Middle frontal gyrus (tissue), 1 donor: ENCODE data around the gene TMC5.
"Not testable (repeated sequence)": the region's sequence is repeated elsewhere in the genome, so short reads cannot be mapped to it uniquely, and the experiment has no call there.

Source experiments
- DNase-seq: peaks from one replicate; pipeline ENCODE4 v3.0.0-alpha.2; 2015; ENCODE audit warnings: low spot score; ENCODE audit errors: extremely low spot score

Gene TMC5, protein sequence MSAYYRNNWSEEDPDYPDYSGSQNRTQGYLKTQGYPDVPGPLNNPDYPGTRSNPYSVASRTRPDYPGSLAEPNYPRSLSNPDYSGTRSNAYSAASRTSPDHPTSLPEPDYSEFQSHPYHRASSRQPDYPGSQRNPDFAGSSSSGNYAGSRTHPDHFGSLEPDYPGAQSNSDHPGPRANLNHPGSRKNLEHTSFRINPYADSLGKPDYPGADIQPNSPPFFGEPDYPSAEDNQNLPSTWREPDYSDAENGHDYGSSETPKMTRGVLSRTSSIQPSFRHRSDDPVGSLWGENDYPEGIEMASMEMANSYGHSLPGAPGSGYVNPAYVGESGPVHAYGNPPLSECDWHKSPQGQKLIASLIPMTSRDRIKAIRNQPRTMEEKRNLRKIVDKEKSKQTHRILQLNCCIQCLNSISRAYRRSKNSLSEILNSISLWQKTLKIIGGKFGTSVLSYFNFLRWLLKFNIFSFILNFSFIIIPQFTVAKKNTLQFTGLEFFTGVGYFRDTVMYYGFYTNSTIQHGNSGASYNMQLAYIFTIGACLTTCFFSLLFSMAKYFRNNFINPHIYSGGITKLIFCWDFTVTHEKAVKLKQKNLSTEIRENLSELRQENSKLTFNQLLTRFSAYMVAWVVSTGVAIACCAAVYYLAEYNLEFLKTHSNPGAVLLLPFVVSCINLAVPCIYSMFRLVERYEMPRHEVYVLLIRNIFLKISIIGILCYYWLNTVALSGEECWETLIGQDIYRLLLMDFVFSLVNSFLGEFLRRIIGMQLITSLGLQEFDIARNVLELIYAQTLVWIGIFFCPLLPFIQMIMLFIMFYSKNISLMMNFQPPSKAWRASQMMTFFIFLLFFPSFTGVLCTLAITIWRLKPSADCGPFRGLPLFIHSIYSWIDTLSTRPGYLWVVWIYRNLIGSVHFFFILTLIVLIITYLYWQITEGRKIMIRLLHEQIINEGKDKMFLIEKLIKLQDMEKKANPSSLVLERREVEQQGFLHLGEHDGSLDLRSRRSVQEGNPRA

DNA sequence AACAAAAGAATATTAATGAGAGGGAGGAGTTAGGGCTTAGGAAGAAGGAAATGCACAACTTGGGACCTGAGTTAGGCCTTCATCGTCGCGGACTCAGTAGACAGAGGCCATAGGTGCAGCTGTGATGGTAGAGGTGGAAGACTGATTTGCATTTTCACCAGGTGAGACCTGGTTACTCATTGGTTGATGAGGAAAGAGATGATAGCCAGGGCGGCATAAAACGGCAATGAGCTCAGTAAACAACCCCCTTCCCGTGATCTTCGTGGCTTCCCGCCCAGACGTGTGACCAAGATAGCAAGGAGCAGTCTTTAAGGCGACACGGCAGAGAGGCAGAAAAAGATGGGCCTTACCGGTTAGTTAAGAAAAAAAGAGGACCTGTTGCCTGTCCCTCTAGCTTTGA, at the start of gene TMC5:
TSS of gene TMC5 (plus strand) at position 244 of the 400 bp plus-strand sequence. CDS start 22,156 bp downstream, outside the sequence.
- no peak for DNase-seq

DNA sequence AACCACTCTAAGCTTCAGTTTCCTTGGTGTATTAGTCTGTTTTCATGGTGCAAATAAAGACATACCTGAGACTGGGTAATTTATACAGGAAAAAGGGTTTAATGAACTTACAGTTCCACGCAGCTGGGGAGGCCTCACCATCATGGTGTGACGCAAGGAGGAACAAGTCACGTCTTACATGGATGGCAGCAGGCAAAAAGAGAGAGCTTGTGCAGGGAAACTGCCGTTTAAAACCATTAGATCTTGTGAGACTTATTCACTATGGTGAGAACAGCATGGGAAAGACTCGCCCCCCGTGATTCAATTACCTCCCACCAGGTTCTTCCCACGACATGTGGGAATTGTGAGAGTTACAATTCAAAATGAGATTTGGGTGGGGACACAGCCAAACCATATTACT, 45.1 kb upstream of the TMC5 start:
- DNase-seq, result not testable (repeated sequence)

DNA sequence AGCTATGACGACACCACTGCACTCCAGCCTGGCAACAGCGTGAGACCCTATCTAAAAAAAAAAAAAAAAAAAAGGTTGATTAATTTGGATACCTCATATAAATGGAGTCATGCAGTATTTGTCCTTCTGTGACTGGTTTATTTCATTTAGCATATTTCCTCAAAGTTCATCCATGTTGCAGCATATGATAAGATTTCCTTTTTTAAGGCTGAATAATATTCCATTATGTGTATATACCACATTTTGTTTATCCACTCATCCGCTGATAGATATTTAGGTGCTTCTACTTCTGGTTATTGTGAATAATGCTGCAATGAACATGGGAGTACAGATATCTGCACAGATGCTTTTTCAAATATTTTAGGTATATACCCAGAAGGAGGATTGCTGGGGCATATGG, 43.3 kb upstream of the TMC5 start:
- no peak for DNase-seq

DNA sequence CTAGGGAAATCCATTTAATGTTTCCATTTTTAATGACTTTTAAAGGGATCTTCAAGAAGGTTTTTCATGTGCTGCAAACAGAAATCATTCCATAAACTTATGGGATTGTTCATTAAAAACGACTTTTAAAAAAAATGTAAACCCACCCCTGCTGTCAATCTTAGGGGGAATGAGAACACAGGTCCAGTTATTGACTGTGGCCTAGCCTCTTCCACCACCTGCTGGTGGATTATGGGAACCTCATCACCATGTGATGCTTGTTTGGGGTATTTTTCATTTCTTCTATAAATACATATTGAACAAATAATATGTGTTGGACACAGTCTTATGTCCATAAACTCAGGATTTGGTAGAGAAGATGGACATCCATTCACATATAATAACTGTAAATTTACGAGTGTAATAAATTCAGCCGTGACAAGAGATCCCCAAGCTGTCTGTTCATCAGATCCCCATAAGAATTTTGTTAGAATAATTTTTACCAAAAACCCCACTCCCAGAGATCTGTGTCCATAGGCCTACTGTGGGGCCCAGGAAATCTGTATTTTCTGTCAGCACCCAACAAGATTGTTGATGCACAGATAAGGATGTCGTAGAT, 42.0 kb upstream of the TMC5 start:
- no peak for DNase-seq

DNA sequence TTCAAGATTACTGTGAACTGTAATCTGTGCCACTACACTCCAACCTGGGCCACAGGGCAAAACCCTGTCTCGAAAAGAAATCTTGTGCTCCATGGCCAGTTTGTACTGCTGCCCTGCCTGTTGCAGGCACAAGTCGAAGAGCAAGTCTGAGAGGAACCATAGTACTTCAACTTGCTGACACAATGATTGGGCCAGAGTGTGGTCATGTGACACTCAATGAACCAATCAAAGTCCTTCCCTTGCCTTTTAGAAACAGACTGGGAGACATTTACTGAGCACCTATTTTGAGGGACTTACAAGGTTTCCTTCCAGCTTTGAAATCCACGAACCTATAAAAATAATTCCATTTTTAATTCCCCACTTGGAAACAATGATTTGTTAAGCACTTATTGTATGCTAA, 39.8 kb upstream of the TMC5 start:
- DNase-seq, result no peak

DNA sequence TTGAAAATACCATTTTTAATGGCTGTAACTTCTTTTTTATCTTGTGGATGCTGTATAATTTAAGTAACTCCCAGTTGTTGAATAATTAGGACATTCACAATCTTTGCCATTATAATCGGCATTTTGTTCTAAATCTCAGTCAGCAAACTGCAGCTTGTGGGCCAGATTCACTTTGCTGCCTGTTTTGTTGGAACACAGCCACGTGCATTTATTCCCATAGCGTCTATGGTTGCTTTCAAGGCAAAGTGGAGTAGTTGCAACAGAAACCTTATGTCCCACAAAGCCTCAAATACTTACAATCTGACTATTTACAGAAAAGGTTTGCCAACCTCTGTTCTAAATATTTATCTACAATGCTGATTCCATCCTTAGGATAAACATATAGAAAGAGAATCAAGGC, 39.2 kb upstream of the TMC5 start:
- DNase-seq, result no peak

DNA sequence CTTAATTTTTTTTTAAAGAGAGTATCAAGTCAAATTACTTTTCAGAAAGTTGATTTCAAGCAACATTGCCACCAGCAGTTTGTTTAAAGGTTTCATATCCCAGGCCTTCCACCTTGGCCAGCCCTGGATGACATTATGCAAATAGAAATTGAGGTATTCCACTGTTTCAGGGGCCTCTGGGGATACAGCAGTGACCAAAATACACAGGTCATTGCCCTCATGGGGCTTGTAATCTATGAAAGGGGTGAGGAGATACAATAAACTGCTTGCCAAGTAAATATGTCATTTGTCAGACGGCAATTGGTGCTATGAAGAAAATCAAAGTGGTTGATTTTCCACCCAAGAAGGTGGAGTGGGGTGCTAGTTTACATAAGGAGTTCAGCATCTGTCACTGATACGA, 37.8 kb upstream of the TMC5 start:
- no peak for DNase-seq

DNA sequence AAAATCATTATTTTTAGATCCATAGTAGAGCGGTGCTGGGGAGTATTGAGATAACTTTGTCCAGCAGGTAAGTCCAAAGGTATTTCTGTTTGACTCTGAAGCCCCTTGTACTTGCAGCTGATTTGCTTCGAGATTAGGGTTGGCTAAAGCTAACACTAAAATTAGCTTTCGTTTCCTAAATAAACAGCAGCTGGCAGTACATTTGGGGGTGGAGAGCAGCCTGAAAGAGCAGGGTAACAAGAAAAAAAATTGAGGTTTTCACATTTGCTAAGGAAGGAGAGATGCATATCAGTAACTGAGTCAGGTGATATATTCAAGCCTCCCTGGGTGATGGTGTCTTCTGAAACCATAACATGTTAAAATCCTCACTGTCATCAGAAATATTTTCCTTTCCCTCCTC, 37.4 kb upstream of the TMC5 start:
- DNase-seq, result no peak

DNA sequence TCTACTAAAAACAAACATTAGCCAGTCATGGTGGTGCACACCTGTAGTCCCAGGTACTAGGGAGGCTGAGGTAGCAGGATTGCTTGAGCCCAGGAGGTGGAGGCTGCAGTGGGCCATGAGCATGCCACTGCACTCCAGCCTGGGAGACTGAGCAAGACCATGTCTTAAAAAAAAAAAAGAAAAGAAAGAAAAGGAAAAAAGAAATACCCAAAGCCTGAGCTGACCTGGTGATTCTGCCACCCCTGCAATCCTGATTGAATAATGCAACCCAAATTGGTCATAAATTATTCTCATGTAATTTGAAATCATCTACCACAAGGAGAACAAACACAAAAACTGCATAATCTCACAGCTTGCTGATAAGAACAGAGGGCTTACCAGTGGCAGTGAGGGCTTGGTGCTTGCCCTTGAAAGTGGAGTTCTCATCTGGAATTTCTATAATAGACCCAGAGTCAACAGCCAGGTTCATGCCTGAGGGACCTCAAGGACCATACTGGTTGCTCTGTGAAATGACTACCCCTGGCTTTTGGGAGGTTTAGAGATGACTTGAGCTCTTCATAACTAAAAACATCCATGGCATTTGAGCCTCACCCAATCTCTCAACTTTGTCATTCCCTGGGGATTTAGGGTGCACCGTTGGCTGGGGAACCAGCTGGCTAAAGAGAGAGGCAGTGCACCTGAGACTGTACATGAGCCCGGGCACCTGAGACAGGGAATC, 35.4 kb upstream of the TMC5 start:
- DNase-seq, result no peak

DNA sequence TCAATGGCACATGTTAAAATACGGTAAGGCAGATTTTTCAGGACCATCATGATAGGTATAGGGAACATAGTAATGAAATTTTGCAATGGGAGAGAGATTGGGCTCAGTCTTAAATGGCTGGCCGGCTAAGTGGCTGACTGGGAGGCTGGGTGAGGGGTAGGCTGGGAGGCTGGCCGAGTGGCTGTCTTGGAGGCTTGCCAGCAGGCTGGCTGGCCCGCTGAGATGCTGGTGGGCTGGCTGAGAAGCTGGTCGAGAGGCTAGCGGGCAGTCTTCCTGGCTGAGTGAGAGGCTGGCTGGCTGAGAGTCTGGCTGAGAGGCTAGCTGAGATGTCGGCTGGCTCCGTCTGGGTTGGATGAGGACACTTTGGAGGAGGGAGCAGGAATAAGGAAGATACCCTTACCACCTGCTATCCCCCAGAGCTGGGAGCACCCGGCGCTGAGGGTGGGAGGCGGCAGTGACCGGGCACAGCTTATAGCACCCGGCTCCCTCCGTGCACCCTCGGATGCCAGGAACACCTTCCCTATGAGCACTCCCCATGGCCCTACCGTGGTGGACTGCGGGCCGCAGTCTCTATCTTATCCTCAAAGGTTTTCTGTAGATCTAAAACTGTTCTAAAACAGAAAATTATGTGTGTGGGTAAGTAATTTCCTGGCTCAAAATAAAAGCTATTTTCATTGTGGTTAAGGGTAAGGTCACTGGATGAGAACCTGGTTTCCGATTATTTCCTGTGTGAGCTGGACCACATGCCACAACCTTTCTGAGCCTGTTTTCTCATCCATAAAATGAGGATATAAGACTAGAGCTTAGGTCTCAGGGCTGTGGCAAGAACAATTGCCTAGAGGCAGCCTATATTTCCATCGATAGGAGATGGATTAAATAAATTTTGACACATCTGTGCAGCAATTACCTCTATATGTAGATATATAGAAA, 34.5 kb upstream of the TMC5 start:
- no peak for DNase-seq

DNA sequence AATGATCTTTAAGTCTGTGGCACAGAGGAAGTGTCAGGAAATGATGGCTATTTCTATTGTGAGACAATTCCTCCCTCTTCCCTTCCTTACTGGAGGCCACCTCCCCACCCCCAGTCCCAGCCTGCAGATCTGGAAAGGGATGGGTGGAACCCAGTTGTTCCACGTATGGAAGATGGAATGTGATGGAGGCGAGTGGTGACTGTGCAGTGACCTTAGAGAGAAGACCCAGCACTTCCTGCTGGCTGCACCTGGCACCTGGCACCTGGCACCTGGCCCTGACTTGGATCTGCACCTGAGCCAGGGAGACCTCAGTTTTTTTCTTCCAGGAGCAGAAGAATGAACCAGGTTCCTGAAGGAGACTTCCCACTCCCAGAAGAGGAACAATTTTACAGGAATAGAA, 33.0 kb upstream of the TMC5 start:
- DNase-seq, result no peak

DNA sequence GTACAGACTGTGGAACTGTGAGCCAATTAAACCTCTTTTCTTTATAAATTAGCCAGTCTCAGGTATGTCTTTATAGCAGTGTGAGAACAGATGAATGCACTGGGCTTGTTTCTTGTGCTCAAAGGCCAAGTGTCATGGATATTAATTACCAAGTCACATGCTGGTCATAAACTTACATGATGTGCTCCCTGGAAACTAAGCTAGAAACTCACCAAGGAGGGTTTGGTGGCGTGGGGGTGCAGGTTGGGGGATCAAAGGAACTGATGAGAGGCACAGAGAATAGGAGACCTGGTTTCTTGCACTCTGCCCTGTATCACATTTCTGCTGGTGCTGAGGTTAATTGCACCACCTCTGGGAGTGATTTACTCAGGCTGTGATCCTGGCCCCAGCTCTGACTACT, 31.2 kb upstream of the TMC5 start:
- no peak for DNase-seq

DNA sequence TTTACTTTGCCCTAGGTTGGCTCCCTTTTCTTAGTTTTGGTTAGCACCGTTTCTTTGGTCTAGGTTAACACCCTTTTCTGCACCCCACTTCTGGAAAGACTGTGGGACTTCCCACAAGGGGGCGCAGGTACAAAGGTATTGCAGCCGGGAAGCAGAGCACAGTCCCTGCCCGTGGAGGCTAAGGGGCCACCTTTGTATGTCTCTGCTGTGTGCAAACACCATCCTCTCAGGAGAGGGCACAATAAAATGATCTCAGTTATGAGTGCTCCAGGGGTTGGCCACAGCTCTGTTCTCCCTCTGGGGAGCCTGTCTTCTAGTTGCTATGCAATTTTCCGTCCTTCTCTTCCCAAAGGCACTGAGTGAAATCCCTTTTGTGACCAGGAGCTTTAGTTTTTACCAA, 28.4 kb upstream of the TMC5 start:
- DNase-seq, result no peak

DNA sequence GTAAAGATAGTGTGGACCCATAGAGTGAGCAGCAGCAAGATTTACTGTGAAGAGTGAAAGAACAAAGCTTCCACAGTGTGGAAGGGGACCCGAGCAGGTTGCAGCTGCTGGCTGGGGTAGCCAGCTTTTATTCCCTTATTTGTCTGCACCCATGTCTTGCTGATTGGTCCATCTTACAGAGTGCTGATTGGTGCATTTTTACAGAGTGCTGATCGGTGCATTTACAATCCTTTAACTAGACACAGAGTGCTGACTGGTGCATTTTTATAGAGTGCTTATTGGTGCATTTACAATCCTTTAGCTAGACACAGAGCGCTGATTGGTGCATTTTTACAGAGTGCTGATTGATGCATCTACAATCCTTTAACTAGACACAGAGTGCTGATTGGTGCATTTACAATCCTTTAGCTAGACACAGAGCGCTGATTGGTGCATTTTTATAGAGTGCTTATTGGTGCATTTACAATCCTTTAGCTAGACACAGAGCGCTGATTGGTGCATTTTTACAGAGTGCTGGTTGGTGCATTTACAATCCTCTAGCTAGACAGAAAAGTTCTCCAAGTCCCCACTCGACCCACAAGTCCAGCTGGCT, 26.4 kb upstream of the TMC5 start:
- not testable (repeated sequence) for DNase-seq

DNA sequence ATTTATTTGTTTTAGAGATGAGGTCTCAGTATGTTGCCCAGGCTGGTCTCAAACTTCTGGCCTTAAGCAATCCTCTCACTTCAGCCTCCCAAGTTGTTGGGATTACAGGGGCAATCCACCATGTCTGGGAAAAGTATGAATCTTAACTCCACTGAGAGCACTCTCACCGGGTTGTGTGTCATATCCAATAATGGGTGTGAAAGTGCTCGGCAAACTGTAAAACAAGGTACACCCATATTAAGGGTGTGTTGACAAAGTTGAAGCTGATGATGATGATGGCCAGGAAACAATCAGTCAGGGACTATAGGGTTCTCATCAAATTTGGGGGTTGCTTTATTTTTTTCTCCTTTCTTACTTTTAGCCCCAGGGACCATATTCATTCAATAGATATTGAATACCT, 25.3 kb upstream of the TMC5 start:
- DNase-seq, result no peak

DNA sequence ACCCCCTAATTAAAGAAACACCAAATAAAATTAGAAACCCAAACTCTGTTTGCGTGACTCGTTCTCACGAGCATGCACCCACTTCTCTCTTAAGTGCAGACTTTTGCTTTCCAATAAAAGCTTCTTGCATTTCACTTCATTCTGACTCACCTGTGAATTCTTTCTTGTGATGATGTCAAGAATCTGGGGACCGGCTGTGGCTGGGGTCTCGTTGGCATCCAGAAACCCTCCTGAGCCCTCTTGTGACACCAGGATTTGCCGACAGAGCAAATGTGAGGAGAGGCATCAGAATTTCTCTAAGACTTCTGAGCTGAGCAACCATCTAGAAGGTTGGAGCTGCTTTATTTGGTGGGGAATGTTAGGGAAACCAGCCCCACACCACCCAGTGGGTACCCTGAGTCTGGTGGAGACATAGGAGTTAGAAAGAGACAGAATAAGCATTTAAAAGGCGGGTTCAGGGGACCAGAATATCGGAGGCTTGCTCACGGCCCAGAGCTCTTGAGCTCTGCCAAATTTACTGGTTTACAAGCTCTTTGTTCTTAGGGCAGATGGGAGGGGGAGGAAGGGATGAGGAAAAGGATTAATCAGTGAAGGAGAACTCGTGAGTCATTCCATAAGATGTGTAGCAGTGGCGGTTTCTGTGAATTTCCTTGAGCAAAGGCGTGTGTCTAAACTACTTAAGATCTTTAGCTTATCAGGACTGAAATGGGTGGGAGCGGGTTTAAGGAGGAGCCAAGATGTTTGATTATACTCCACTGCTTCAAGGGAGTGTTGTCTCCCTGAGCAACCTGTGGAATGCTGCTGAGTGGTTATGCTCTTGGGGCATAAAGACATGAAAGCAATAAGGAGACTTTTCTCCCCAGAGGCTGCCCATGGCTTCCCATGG, 24.2 kb upstream of the TMC5 start:
- DNase-seq, result no peak

DNA sequence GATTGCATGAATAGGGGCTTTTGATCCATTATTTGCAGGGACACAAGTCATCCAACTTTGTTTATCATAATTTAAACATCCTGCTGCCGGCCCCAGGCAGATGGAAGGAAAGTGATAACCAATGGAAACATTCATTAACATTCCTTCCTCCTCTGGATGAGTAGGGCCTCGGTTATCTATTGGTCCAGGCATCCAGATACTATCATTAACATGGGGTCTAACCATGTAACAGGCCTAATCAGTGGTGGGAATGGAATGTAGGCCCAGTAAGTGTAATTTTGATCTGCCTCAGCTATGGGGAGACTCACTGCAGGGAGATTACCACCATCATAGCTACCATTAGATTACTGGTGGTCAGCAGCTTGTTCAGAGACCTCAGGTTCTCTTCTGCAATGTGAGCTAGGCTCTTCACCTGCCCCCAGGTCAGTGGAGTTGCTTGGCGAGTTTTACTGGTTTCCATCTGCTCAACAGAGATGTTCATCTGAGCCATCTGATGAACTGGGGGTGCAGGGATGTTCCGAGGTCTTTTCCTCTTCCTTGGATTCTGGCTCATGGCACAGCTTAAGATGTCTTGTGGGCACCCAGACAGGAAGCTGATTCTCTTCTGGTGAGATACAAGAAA, 21.9 kb upstream of the TMC5 start:
- DNase-seq, result not testable (repeated sequence)

DNA sequence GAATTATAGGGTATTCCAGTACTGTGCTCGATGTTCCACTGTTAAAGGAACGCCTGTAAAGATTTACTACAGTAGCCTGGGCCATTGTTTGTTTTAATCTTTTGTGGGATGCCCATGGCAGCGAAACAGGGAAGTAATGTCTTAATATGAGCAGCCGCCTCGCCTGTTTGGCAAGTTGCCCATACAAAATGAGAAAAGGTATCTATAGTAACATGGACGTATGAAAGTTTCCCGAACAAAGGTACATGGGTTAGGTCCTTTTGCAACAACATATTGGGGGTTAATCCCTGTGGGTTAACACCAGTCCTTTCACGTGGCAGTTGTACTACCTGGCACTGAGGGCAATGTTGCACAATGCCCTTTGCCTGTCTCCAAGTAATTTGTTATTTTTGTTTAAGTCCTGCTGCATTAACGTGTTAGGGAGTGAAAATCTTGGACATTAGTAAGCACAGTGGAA, 21.1 kb upstream of the TMC5 start:
- no peak for DNase-seq
